ES-I3 (cell line): ENCODE data around the gene MAP1B.

Experiments used
- H3K36me3 ChIP-seq: 2 replicates; pipeline ENCODE4 v1.6.1; 2013; ENCODE audit warnings: mild to moderate bottlenecking, low read length, control low read depth, moderate library complexity; ENCODE audit not compliant: insufficient read depth
- H3K4me1 ChIP-seq: 2 replicates; pipeline ENCODE4 v1.6.1; 2013; ENCODE audit warnings: mild to moderate bottlenecking, control low read depth, low read length; ENCODE audit not compliant: insufficient read depth
- H3K9ac ChIP-seq: 2 replicates; pipeline ENCODE4 v1.6.1; 2013; ENCODE audit warnings: low read depth, mild to moderate bottlenecking, low read length, moderate library complexity
- H3K9me3 ChIP-seq: 2 replicates; pipeline ENCODE4 v1.6.1; 2013; ENCODE audit warnings: mild to moderate bottlenecking, low read length, moderate library complexity; ENCODE audit not compliant: control insufficient read depth, insufficient read depth

MAP1B gene

GRCh38 chr5:72210888-72211678 lies 103.8 kb downstream of the MAP1B start:
- Histone ChIP-seq H3K36me3 (peaks cover 3% of the 10 kb centered on the region; the same call in 1 of the 2 replicates), H3K9ac (no peak overlapping the region), H3K9me3 (no peaks in the 10 kb centered on the region), H3K4me1 (peaks cover 17% of the 10 kb centered on the region)

- Histone ChIP-seq H3K36me3 (peaks cover 6% of the 10 kb centered on the region), H3K9ac (no peak overlapping the region), H3K9me3 (no peaks in the 10 kb centered on the region), H3K4me1 (peaks cover 17% of the 10 kb centered on the region)
These were observed 104.9 kb downstream of the MAP1B start for GRCh38 chr5:72212171-72212570.

GRCh38 chr5:72213482-72213881 lies 106.2 kb downstream of the MAP1B start:
- peaks cover 15% of the 10 kb centered on the region for H3K36me3 ChIP-seq
- H3K9ac ChIP-seq: no peak overlapping the region
- peaks cover 17% of the 10 kb centered on the region for H3K4me1 ChIP-seq
- H3K9me3 ChIP-seq: no peaks in the 10 kb centered on the region

- Histone ChIP-seq H3K9ac (no peak overlapping the region), H3K9me3 (no peaks in the 10 kb centered on the region), H3K36me3 (peaks cover 18% of the 10 kb centered on the region)
These were observed 106.9 kb downstream of the MAP1B start for GRCh38 chr5:72214168-72214567.

GRCh38 chr5:72216756-72217155 lies 109.5 kb downstream of the MAP1B start:
- no peaks in the 10 kb centered on the region for H3K9me3 ChIP-seq
- H3K4me1 ChIP-seq: no peaks in the 10 kb centered on the region
- no peak overlapping the region for H3K9ac ChIP-seq
- H3K36me3 ChIP-seq: peaks cover 32% of the 10 kb centered on the region

More at GRCh38 chr5:72214168-72214567, 106.9 kb downstream of the MAP1B start:
- H3K4me1 ChIP-seq: peaks cover 12% of the 10 kb centered on the region

GRCh38 chr5:72221099-72221498 lies 113.8 kb downstream of the MAP1B start:
- Histone ChIP-seq H3K9me3 (no peaks in the 10 kb centered on the region), H3K36me3 (peaks cover 46% of the 10 kb centered on the region), H3K4me1 (no peaks in the 10 kb centered on the region), H3K9ac (no peak overlapping the region)

- H3K4me1 ChIP-seq: no peaks in the 10 kb centered on the region
- H3K36me3 ChIP-seq: peaks cover 45% of the 10 kb centered on the region
- H3K9ac ChIP-seq: no peak overlapping the region
- H3K9me3 ChIP-seq: no peaks in the 10 kb centered on the region
These were observed 114.3 kb downstream of the MAP1B start for GRCh38 chr5:72221541-72221940.

GRCh38 chr5:72222521-72222920 lies 115.2 kb downstream of the MAP1B start:
- H3K36me3 ChIP-seq: peaks cover 41% of the 10 kb centered on the region
- no peaks in the 10 kb centered on the region for H3K4me1 ChIP-seq
- H3K9me3 ChIP-seq: no peaks in the 10 kb centered on the region
- H3K9ac ChIP-seq: no peak overlapping the region

GRCh38 chr5:72223371-72223770 lies 116.1 kb downstream of the MAP1B start:
- Histone ChIP-seq H3K4me1 (no peaks in the 10 kb centered on the region), H3K9ac (no peak overlapping the region), H3K36me3 (peaks cover 36% of the 10 kb centered on the region), H3K9me3 (no peaks in the 10 kb centered on the region)

- peaks cover 26% of the 10 kb centered on the region for H3K36me3 ChIP-seq
These were observed 117.7 kb downstream of the MAP1B start for GRCh38 chr5:72224946-72225463.

GRCh38 chr5:72225741-72226140 lies 118.5 kb downstream of the MAP1B start:
- Histone ChIP-seq H3K4me1 (no peaks in the 10 kb centered on the region), H3K9ac (no peak overlapping the region), H3K36me3 (peaks cover 24% of the 10 kb centered on the region), H3K9me3 (no peaks in the 10 kb centered on the region)

More at GRCh38 chr5:72224946-72225463, 117.7 kb downstream of the MAP1B start:
- Histone ChIP-seq H3K9me3 (no peaks in the 10 kb centered on the region), H3K9ac (no peak overlapping the region), H3K4me1 (no peaks in the 10 kb centered on the region)

GRCh38 chr5:72226950-72227349 lies 119.7 kb downstream of the MAP1B start:
- no peaks in the 10 kb centered on the region for H3K9me3 ChIP-seq
- no peaks in the 10 kb centered on the region for H3K4me1 ChIP-seq
- H3K9ac ChIP-seq: no peak overlapping the region
- peaks cover 22% of the 10 kb centered on the region for H3K36me3 ChIP-seq

- Histone ChIP-seq H3K4me1 (no peaks in the 10 kb centered on the region; the same call in 1 of the 2 replicates), H3K9ac (no peak overlapping the region), H3K36me3 (peaks cover 16% of the 10 kb centered on the region), H3K9me3 (no peaks in the 10 kb centered on the region)
These were observed 121.7 kb downstream of the MAP1B start for GRCh38 chr5:72228960-72229359.

- H3K9me3 ChIP-seq: no peaks in the 10 kb centered on the region
- H3K36me3 ChIP-seq: peaks cover 5% of the 10 kb centered on the region
- H3K4me1 ChIP-seq: peaks cover 12% of the 10 kb centered on the region; the same call in 1 of the 2 replicates
- H3K9ac ChIP-seq: no peak overlapping the region
These were observed 124.9 kb downstream of the MAP1B start for GRCh38 chr5:72231991-72232703.
